Measurements from ENCODE around the gene TSC22D4. TPM values are rescaled to one million over a fixed set of nuclear protein-coding genes. Genes with fewer than 3 reads are reported as not detected.

TSC22D4 gene
- polyA plus RNA-seq, 4 donors: 31.7 to 57.9 (median 49.6) TPM

DNA sequence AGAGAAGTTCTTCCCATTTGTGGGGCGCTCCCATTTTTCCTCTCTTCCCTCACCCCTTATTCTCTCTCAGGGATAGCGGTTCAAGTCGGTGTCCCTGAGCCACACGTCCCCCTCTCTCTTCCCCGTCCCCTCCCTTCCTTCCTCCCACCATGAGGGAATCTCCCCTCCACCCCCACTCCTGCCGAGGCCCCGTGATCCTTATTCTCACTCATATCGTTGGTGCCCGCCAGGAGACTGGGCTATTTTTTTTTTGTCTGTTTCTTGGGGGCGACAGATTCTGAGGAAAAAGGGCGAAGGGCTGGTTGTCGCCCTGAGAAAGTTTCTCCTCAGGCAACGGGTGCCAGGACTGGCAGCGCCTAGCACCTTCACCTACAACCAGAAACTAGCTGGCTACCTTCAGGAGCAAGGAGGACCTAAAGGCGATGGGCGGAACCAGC is 51.2 kb downstream of the TSC22D4 start:
- 52 to 68% (median 58%) methylated on average over 16 of the region's 16 CpGs for WGBS, 3 donors

DNA sequence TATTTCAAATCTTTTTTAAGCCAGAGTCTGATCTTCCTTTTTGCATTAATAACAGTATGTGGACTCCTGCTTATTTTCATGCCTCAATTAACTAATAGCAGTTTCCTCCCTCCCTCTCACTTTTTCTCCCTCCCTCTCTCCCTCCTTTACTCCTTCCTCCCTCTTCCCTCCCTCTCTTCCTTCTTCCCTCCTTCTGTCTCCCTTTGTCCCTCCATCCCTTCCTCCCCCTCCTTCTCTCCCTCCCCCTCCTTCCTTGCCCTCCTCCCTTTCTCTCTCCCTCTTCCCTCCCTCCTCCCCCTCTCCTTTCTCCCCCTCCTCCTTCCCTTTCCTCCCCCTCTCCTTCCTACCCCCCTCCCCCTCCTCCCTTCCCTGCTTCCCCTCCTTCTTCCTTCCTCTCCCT is 52.5 kb downstream of the TSC22D4 start:
- peaks cover 0 to 5% of the 10 kb centered on the region in 2 donors for H3K9me3 ChIP-seq (ENCODE audit: control insufficient read depth in 2 of 2, insufficient read depth in 1 of 2, low read depth in 1 of 2, low read length in 1 of 2)
- H3K27me3 ChIP-seq (ENCODE audit: control insufficient read depth in 3 of 3, insufficient read depth in 3 of 3, low read length in 3 of 3): no peaks in the 10 kb centered on the region
- no peak overlapping the region for H3K27ac ChIP-seq (ENCODE audit: low read depth in 1 of 3, low read length in 2 of 3)
- H3K4me3 ChIP-seq (ENCODE audit: low read depth in 1 of 3, low read length in 3 of 3): no peak overlapping the region
- H3K4me1 ChIP-seq (ENCODE audit: control insufficient read depth in 3 of 3, insufficient read depth in 2 of 3, low read depth in 1 of 3, low read length in 2 of 3): peaks cover 0 to 16% (median 2%) of the 10 kb centered on the region in 3 donors
- H3K36me3 ChIP-seq (ENCODE audit: control insufficient read depth in 3 of 3, insufficient read depth in 2 of 3, low read depth in 1 of 3, low read length in 3 of 3): peaks cover 0 to 10% (median 0%) of the 10 kb centered on the region in 3 donors
- DNase-seq (no peak), FAIRE-seq (no peak)

More for the DNA sequence above, 51.2 kb downstream of the TSC22D4 start:
- DNase-seq (no peak), FAIRE-seq (no peak)
- Histone ChIP-seq H3K4me3 (ENCODE audit: low read depth in 1 of 3, low read length in 3 of 3) (peak overlapping the region in 1 of 3 donors; percentile 83), H3K4me1 (ENCODE audit: control insufficient read depth in 3 of 3, insufficient read depth in 2 of 3, low read depth in 1 of 3, low read length in 2 of 3) (peaks cover 0 to 29% (median 2%) of the 10 kb centered on the region in 3 donors), H3K36me3 (ENCODE audit: control insufficient read depth in 3 of 3, insufficient read depth in 2 of 3, low read depth in 1 of 3, low read length in 3 of 3) (peaks cover 0 to 22% (median 0%) of the 10 kb centered on the region in 3 donors), H3K27ac (ENCODE audit: low read depth in 1 of 3, low read length in 2 of 3) (peak overlapping the region in 2 of 3 donors; percentile 94 to 100), H3K27me3 (ENCODE audit: control insufficient read depth in 3 of 3, insufficient read depth in 3 of 3, low read length in 3 of 3) (no peaks in the 10 kb centered on the region), H3K9me3 (ENCODE audit: control insufficient read depth in 2 of 2, insufficient read depth in 1 of 2, low read depth in 1 of 2, low read length in 1 of 2) (peaks cover 0 to 5% of the 10 kb centered on the region in 2 donors)

- WGBS, 3 donors: 42 to 86% (median 80%) methylated on average over 1 of the region's 1 CpG
- peaks cover 0 to 5% of the 10 kb centered on the region in 2 donors for H3K9me3 ChIP-seq (ENCODE audit: control insufficient read depth in 2 of 2, insufficient read depth in 1 of 2, low read depth in 1 of 2, low read length in 1 of 2)
- FAIRE-seq: no peak
These were observed 53.7 kb downstream of the TSC22D4 start for GRCh38 chr7:100425347-100425746.

DNA sequence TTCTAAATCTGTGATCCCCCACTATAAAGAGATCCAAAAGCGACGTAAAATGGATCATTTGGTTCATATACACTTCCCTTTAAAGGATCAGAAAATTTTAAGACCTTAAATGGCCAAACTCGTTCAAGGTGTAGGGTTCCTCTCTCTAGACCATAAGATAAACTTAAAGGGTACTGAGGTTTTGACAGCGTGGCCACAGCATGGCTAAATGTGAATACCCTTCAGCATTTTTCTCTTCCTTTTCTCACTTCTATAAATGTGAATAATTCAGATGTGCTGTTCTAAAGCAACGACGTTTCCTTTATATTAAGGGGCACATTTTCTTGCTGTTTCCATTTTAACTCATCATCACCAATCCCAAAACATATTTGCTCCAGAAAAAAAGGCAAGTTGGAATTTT is 55.7 kb downstream of the TSC22D4 start:
- no peak for FAIRE-seq
- no peak overlapping the region for H3K27ac ChIP-seq (ENCODE audit: low read depth in 1 of 3, low read length in 2 of 3)
- 76 to 96% (median 82%) methylated on average over 6 of the region's 6 CpGs for WGBS, 3 donors

More at GRCh38 chr7:100425347-100425746, 53.7 kb downstream of the TSC22D4 start:
- H3K27ac ChIP-seq (ENCODE audit: low read depth in 1 of 3, low read length in 2 of 3): no peak overlapping the region
- H3K27me3 ChIP-seq (ENCODE audit: control insufficient read depth in 3 of 3, insufficient read depth in 3 of 3, low read length in 3 of 3): no peaks in the 10 kb centered on the region
- no peak overlapping the region for H3K4me3 ChIP-seq (ENCODE audit: low read depth in 1 of 3, low read length in 3 of 3)
- H3K36me3 ChIP-seq (ENCODE audit: control insufficient read depth in 3 of 3, insufficient read depth in 2 of 3, low read depth in 1 of 3, low read length in 3 of 3): no peaks in the 10 kb centered on the region
- no peak for DNase-seq
- peaks cover 0 to 5% (median 0%) of the 10 kb centered on the region in 3 donors for H3K4me1 ChIP-seq (ENCODE audit: control insufficient read depth in 3 of 3, insufficient read depth in 2 of 3, low read depth in 1 of 3, low read length in 2 of 3)

DNA sequence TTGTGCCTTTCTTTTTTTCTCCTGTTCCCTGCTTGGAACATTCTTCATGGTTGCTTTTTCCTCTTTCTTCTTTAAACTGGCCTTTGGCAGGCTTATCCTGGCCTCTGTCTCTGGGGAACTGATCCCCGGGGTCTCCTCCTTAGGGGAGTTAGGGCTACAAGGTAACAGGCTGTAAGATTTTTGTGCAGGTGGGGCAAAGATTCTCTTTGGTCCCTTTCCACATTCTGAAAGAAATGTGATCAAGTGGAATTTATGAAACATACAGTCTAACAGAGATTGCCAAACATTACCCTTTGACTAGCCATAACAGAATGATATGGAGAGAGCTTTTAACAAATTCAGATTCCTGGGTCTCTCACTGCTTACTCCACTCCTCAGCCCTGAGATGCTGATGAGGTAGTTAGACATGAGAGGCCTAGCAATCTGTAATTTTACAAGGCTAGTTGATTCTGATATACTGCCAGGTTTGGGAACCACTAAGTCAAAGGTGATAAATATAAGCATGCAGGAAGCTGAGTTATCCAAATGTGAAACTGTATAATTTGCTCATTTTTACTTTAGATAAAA is 59.3 kb downstream of the TSC22D4 start:
- no peak for FAIRE-seq
- H3K4me1 ChIP-seq (ENCODE audit: control insufficient read depth in 3 of 3, insufficient read depth in 2 of 3, low read depth in 1 of 3, low read length in 2 of 3): no peaks in the 10 kb centered on the region
- H3K4me3 ChIP-seq (ENCODE audit: low read depth in 1 of 3, low read length in 3 of 3): no peak overlapping the region
- H3K36me3 ChIP-seq (ENCODE audit: control insufficient read depth in 3 of 3, insufficient read depth in 2 of 3, low read depth in 1 of 3, low read length in 3 of 3): no peaks in the 10 kb centered on the region
- H3K27me3 ChIP-seq (ENCODE audit: control insufficient read depth in 3 of 3, insufficient read depth in 3 of 3, low read length in 3 of 3): no peaks in the 10 kb centered on the region
- no peaks in the 10 kb centered on the region for H3K9me3 ChIP-seq (ENCODE audit: control insufficient read depth in 2 of 2, insufficient read depth in 1 of 2, low read depth in 1 of 2, low read length in 1 of 2)
- WGBS, 3 donors: 78 to 85% (median 82%) methylated on average over 1 of the region's 1 CpG
- H3K27ac ChIP-seq (ENCODE audit: low read depth in 1 of 3, low read length in 2 of 3): no peak overlapping the region
- DNase-seq: no peak

More for the DNA sequence above, 55.7 kb downstream of the TSC22D4 start:
- Histone ChIP-seq H3K36me3 (ENCODE audit: control insufficient read depth in 3 of 3, insufficient read depth in 2 of 3, low read depth in 1 of 3, low read length in 3 of 3) (no peaks in the 10 kb centered on the region), H3K4me1 (ENCODE audit: control insufficient read depth in 3 of 3, insufficient read depth in 2 of 3, low read depth in 1 of 3, low read length in 2 of 3) (peaks cover 0 to 5% (median 0%) of the 10 kb centered on the region in 3 donors), H3K27me3 (ENCODE audit: control insufficient read depth in 3 of 3, insufficient read depth in 3 of 3, low read length in 3 of 3) (no peaks in the 10 kb centered on the region), H3K9me3 (ENCODE audit: control insufficient read depth in 2 of 2, insufficient read depth in 1 of 2, low read depth in 1 of 2, low read length in 1 of 2) (peaks cover 0 to 5% of the 10 kb centered on the region in 2 donors), H3K4me3 (ENCODE audit: low read depth in 1 of 3, low read length in 3 of 3) (no peak overlapping the region)
- DNase-seq: no peak

GRCh38 chr7:100418930-100419659 is 59.9 kb downstream of the TSC22D4 start:
- 84 to 90% (median 88%) methylated on average over 1 of the region's 1 CpG for WGBS, 3 donors
- DNase-seq (no peak), FAIRE-seq (no peak)
- Histone ChIP-seq H3K27me3 (ENCODE audit: control insufficient read depth in 3 of 3, insufficient read depth in 3 of 3, low read length in 3 of 3) (no peaks in the 10 kb centered on the region), H3K27ac (ENCODE audit: low read depth in 1 of 3, low read length in 2 of 3) (no peak overlapping the region), H3K4me3 (ENCODE audit: low read depth in 1 of 3, low read length in 3 of 3) (no peak overlapping the region), H3K36me3 (ENCODE audit: control insufficient read depth in 3 of 3, insufficient read depth in 2 of 3, low read depth in 1 of 3, low read length in 3 of 3) (no peaks in the 10 kb centered on the region), H3K9me3 (ENCODE audit: control insufficient read depth in 2 of 2, insufficient read depth in 1 of 2, low read depth in 1 of 2, low read length in 1 of 2) (no peaks in the 10 kb centered on the region), H3K4me1 (ENCODE audit: control insufficient read depth in 3 of 3, insufficient read depth in 2 of 3, low read depth in 1 of 3, low read length in 2 of 3) (no peaks in the 10 kb centered on the region)

Other genes with a start within 250 kb of the TSC22D4 start
- gene SPDYE3, start 171.5 kb downstream of the TSC22D4 start, polyA plus RNA-seq: 1 to 10 TPM in 1 of 4 donors, under 1 TPM in 1, not detected in 2; 0.06 to 3.1 TPM
- gene PILRB, start 121.1 kb downstream of the TSC22D4 start, polyA plus RNA-seq: 100 to 1,000 TPM in 1 of 4 donors, 10 to 100 TPM in 3; 39.1 to 117 (median 57.2) TPM
- gene PILRA, start 105.7 kb downstream of the TSC22D4 start, polyA plus RNA-seq: 1 to 10 TPM in 3 of 4 donors, under 1 TPM in 1; 0.81 to 5.0 (median 3.4) TPM
- gene ZCWPW1, start 50.5 kb downstream of the TSC22D4 start, polyA plus RNA-seq: 1 to 10 TPM; 1.3 to 6.5 (median 4.8) TPM
- gene MEPCE, start 49.4 kb downstream of the TSC22D4 start, polyA plus RNA-seq: 10 to 100 TPM; 26.8 to 41.1 (median 30.7) TPM
- 10 to 100 TPM; 27.1 to 62.8 (median 46.8) TPM for gene PPP1R35, start 42.7 kb downstream of the TSC22D4 start, polyA plus RNA-seq
- gene SPACDR, start 15.0 kb downstream of the TSC22D4 start, polyA plus RNA-seq: 1 to 10 TPM in 1 of 4 donors, under 1 TPM in 2, not detected in 1; 0.43 to 1.2 (median 0.89) TPM
- gene NYAP1, start 4.7 kb upstream of the TSC22D4 start, polyA plus RNA-seq: 1 to 10 TPM in 2 of 4 donors, not detected in 2; 1.1 to 2.3 TPM
- gene AGFG2, start 60.0 kb upstream of the TSC22D4 start, polyA plus RNA-seq: 10 to 100 TPM in 3 of 4 donors, 1 to 10 TPM in 1; 9.5 to 23.9 (median 16.4) TPM
- gene SAP25, start 94.7 kb upstream of the TSC22D4 start, polyA plus RNA-seq: 10 to 100 TPM in 2 of 4 donors, 1 to 10 TPM in 2; 2.0 to 28.2 (median 12.9) TPM
- gene LRCH4, start 106.9 kb upstream of the TSC22D4 start, polyA plus RNA-seq: 100 to 1,000 TPM in 1 of 4 donors, 10 to 100 TPM in 3; 33.4 to 111 (median 55.1) TPM
- 1 to 10 TPM in 1 of 4 donors, under 1 TPM in 1, not detected in 2; 0.55 to 1.1 TPM for gene FBXO24, start 107.1 kb upstream of the TSC22D4 start, polyA plus RNA-seq
- 10 to 100 TPM in 2 of 4 donors, 1 to 10 TPM in 2; 1.9 to 28.5 (median 9.7) TPM for gene PCOLCE, start 123.1 kb upstream of the TSC22D4 start, polyA plus RNA-seq
- gene MOSPD3, start 133.3 kb upstream of the TSC22D4 start, polyA plus RNA-seq: 10 to 100 TPM in 3 of 4 donors, 1 to 10 TPM in 1; 8.4 to 14.9 (median 10.6) TPM
- gene TFR2, start 162.3 kb upstream of the TSC22D4 start, polyA plus RNA-seq: 1 to 10 TPM in 2 of 4 donors, not detected in 2; 1.2 to 1.3 TPM
- gene ACTL6B, start 177.2 kb upstream of the TSC22D4 start, polyA plus RNA-seq: under 1 TPM in 2 of 4 donors, not detected in 2; 0.52 to 1.00 TPM
- 100 to 1,000 TPM; 179 to 214 (median 186) TPM for gene GNB2, start 194.5 kb upstream of the TSC22D4 start, polyA plus RNA-seq
- gene GIGYF1, start 215.0 kb upstream of the TSC22D4 start, polyA plus RNA-seq: 10 to 100 TPM; 15.7 to 49.1 (median 17.9) TPM
- 10 to 100 TPM; 31.9 to 44.8 (median 40.9) TPM for gene POP7, start 226.9 kb upstream of the TSC22D4 start, polyA plus RNA-seq
- under 1 TPM in 2 of 4 donors, not detected in 2; 0.04 to 0.15 TPM for gene EPO, start 241.3 kb upstream of the TSC22D4 start, polyA plus RNA-seq